HG03025 (cell line): ENCODE results near the gene B3GNT2.
"Not testable (repeated sequence)": the region's sequence is repeated elsewhere in the genome, so short reads cannot be mapped to it uniquely, and the experiment has no call there.

Source experiments
- ATAC-seq: cut with Tn5 transposase; IDR thresholded peaks from one replicate; pipeline ENCODE4 v1.9.1; 2021; ENCODE audit warnings: mild to moderate bottlenecking, moderate library complexity; ENCODE audit not compliant: unreplicated experiment, low FRiP score

Gene B3GNT2

DNA sequence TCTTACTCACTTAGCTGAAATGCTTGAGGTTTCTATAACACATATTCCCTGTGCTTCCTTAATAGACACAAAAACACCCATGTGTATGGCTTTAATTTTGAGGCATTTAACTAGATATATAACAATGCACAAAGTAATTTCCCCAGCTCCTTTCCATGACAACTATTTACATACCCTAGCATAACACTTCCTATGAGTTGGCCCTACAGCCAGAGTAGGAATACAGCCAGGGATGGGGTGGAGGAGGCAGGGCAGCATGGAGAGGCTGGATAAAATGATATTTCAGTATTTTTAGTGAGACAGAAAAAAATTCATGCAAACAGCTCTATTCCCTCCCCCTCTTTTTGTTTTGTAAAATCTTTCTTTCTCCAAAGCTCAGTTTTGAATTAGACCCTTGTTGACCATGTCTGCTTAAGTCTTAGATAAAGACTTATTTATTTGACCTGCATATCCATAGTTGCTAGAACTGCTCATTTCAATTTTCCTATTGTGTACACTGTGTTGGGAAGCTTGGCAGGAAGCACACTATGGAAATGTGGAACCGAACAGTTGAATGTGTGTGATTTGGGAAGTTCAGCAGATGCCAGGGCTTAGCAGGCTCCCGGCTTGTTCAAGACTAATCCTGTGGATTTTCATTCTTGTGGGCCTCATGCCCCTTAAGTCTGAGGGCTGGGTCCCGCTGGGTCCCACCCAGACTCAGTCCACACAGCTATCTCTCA, 11.2 kb upstream of the B3GNT2 start:
- no peak for ATAC-seq

GRCh38 chr2:62185475-62186155, 10.3 kb upstream of the B3GNT2 start:
- ATAC-seq: no peak

DNA sequence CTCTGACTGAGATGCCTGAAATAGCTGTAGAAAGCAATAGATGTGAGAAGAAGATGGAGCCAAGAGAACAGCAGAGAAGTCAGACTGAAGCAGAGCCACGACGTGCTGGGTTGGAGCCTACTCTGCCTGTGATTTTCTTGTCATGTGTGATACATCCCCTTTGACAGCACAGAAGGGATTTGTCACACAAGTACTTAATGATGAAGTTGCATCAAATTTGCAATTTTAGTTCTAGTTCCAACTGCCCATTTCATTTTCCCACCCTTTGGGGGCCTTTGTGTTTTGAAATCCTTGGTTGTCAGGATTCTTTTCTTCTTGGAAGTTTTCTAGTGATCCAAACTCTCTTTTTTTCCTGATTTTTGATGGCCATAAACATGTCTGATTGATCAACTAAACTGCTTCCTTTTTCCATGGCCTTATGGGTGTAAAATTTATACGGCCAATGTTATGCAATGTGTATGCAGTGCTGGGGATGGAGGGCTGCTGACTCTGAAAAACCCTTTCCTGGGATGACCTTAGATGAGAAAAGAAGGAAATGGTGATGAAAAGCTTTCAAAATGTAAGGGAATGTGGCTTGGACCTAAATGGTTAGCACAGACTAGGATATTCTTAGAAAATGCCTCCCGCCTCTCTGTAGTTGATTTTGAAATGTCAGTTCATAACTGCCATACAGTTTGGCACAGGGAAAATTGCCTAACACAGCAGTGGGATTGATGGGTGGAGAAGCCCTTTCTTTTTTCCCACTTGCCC, 9.6 kb upstream of the B3GNT2 start:
- no peak for ATAC-seq

- ATAC-seq: no peak
These were observed 8.7 kb upstream of the B3GNT2 start for GRCh38 chr2:62187246-62187645.

- ATAC-seq: no peak
These were observed 7.5 kb upstream of the B3GNT2 start for GRCh38 chr2:62188416-62188815.

DNA sequence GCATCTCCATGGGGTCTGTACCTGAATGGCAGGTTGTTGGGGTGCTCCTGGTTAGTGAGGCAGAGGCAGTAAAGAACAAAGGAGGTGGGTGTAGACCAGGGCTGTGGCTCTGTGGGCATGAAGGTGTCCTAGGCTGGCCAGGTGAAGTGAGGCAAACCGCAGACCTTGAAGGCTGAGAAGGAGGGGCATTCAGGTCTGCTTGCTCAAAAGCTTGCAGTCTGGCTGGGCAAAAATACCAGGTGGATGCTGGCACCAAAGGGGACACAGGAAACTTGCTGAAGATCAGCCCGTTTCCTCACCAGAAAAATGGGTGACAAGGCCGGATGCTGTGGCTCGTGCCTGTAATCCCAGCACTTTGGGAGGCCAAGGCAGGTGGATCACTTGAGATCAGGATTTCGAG, 6.7 kb upstream of the B3GNT2 start:
- ATAC-seq: no peak

GRCh38 chr2:62192811-62193210, 3.1 kb upstream of the B3GNT2 start:
- no peak for ATAC-seq

DNA sequence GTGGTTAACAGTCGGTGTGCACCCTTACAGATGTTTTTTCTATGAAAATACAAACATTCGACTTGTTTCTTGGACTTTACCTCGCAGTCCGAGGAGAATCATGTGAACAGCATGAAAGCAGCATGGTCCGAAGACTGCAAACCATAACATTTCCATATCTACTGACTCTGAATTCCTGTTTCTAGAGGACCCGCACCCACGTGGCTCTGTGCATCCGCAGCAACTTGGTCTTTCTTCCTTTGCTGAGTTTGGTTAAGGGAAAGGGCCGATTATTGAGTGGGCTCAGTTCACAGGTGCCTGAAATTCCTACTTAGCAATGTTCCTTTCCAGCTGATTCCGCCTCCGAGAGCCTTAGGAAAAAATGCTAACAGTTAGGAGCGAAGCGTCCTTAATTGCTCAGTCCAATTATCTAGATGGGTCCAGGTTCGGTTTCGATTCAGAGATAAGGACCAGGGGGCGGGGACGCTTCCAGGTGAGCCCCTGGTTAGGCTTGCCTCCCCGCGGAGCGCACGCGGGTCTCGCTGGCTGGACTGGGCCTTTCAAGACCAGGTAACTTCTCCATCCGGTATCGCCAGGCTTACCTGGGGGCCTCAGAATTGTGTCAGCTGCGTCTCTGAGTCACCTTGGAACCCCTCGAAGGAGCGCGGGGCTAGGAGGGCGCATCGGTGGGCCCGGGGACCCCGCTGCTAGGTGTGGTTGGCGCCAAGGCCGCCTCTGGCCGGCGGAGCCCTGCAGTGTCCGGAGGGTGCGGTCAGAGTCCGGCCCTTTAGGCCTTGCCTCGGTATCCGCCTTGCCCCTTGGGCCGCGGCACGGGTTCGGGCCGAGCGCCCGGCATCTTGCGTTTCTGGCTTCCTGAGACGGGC, 1.1 kb upstream of the B3GNT2 start:
- no peak for ATAC-seq

GRCh38 chr2:62196278-62196901, 475 bp downstream of the B3GNT2 start:
- peak; percentile 25 for ATAC-seq

- no peak for ATAC-seq
These were observed 1.4 kb downstream of the B3GNT2 start for GRCh38 chr2:62197011-62197924.

- no peak for ATAC-seq
These were observed 2.2 kb downstream of the B3GNT2 start for GRCh38 chr2:62197925-62198633.

GRCh38 chr2:62198854-62199253, 2.9 kb downstream of the B3GNT2 start:
- ATAC-seq: not testable (repeated sequence)

DNA sequence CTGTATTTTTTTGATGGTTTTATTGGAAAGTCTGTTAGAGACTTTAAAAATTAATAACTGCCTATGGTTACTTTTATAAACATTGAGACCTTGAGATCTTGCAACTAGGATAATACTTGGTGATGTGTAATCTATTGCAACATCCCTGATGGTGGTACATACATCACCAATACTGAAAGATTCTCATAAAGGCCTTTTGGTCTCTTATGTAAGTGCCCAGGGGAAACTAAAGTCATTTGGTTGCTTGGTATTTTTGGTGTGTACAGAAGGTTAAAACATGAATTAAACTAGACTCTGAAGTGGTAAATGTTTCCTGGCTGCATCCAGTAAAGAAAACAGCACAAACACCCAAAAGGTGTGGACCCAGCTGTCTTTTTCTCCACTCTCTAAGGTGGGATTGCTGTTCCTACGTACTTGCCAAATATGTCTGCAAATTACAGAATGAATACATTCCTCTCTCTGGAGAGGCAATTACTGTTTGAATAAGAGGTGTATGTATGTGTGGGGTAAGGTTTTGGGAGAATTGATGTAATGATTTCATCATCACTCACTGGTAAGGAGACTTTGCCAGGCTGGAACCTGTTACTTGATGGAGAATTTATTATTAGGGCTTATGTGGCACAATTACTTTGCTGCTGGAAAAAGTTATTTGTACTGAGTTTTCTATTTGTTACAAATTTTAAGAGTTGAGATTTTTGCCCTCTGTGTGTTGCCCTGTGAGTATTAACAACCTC, 3.6 kb downstream of the B3GNT2 start:
- no peak for ATAC-seq

DNA sequence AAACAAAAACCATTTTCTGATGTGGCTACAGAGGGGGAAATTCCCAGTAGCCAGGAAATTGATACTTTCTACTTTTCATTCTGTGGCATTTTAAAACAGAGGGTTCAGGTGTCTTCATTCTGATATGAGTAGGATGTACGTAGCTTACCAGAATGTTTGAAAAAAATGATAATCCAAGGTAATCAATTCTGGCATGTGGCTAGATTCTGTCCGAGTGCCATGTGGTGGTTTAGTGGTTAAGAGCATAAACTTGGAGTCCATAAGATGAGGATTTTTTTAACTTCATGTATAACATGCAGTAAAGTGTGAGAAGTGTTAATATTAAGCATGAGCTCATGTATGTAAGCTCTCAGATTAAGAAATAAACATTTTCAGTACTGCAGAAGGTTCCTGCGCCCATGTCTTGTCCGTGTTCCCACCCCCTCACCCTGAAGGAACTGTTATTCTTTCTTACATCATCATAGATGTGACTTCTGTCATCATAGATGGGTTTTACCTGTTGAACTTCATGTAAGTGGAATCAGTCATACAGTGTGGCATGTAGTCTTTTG, 4.5 kb downstream of the B3GNT2 start:
- ATAC-seq: no peak

DNA sequence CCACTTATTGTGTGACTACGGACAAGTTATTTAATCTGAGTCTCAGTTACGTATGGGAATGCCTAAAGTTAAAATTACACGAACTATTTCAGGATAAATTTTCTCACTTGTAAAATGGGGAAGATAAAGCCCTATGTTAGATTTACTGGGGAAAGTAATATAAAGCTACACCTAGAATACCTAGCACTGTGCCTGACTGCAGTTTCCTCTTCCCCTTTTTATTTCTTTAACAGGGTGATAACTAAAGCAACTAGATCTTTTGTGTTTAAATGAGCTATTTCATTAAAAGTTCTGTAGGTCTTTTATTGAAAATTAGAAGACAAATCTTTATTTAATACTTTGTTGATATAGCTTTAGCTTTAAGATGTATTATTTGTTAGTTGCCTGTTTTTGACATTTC, 5.0 kb downstream of the B3GNT2 start:
- ATAC-seq: no peak

- no peak for ATAC-seq
These were observed 5.4 kb downstream of the B3GNT2 start for GRCh38 chr2:62201307-62201706.

- ATAC-seq: no peak
These were observed 6.3 kb downstream of the B3GNT2 start for GRCh38 chr2:62202019-62202722.
